ENCODE results near the gene TRIM61.

GRCh38 chr4:165005352-165005925 is 28.0 kb upstream of the TRIM61 start:
- TF ChIP-seq REST (IDR thresholded peaks at IDR 0.05; ENCODE audit: low read depth, low read length) (no peak), POLR2AphosphoS5 (IDR thresholded peaks at IDR 0.05; ENCODE audit: low read depth, low read length) (no peak), CTCF (IDR thresholded peaks at IDR 0.05) (no peak), ELF1 (IDR thresholded peaks at IDR 0.05) (no peak), EZH2phosphoT487 (IDR thresholded peaks at IDR 0.05; ENCODE audit: borderline replicate concordance, low read depth) (no peak), MAX (IDR thresholded peaks at IDR 0.05; ENCODE audit: low read depth) (no peak), USF1 (IDR thresholded peaks at IDR 0.05; ENCODE audit: borderline replicate concordance, low read depth) (no peak), EP300 (IDR thresholded peaks at IDR 0.05; ENCODE audit: borderline replicate concordance in 1 of 2, low read depth in 1 of 2, low read length in 1 of 2) (no peak), TAF1 (IDR thresholded peaks at IDR 0.05; ENCODE audit: borderline replicate concordance, low read depth, low read length) (no peak), RAD21 (IDR thresholded peaks at IDR 0.05; ENCODE audit: low read length) (no peak), IRF3 (IDR thresholded peaks at IDR 0.05; ENCODE audit: low read depth, low read length) (no peak)

Data from SK-N-SH (cell line).